ENCODE measurements around the gene CLDND1.

- no peak for TF ChIP-seq CTCF (IDR thresholded peaks at IDR 0.05 in 2 of 3, conservative IDR thresholded peaks at IDR 0.05 in 1 of 3; ENCODE audit: borderline replicate concordance in 1 of 3, insufficient read depth in 1 of 3, low read depth in 2 of 3, low read length in 2 of 3)
- no peak for TF ChIP-seq ZBTB33 (IDR thresholded peaks at IDR 0.05; ENCODE audit: extremely low read depth, insufficient replicate concordance, low read length)
- no peak for TF ChIP-seq SIN3A (IDR thresholded peaks at IDR 0.05; ENCODE audit: low read depth)
- TF ChIP-seq EZH2phosphoT487 (IDR thresholded peaks at IDR 0.05; ENCODE audit: borderline replicate concordance), result no peak
- TF ChIP-seq POLR2A (IDR thresholded peaks at IDR 0.05; ENCODE audit: borderline replicate concordance, extremely low read depth, insufficient read depth, insufficient read length), result no peak
- no peak for TF ChIP-seq EZH2 (IDR thresholded peaks at IDR 0.05)
- no peak for TF ChIP-seq ZNF274 (IDR thresholded peaks at IDR 0.05; ENCODE audit: low read depth, low read length)
- TF ChIP-seq POLR2AphosphoS5 (IDR thresholded peaks at IDR 0.05; ENCODE audit: low read depth, low read length), result no peak
Measured at GRCh38 chr3:98541695-98542094, 19.0 kb upstream of the CLDND1 start.
